Astrocyte of the cerebellum (primary cell): ENCODE results near the gene CERS6.

Experiments used
- DNase-seq: peaks from one replicate; pipeline ENCODE4 v3.0.0-alpha.2; 2011; ENCODE audit warnings: low read depth
- H3K4me3 ChIP-seq: 2 replicates; pipeline ENCODE4 v1.5.1; 2011; ENCODE audit warnings: mild to moderate bottlenecking, low read depth, low read length, moderate library complexity
- CTCF ChIP-seq: IDR thresholded peaks from 2 replicates; pipeline ENCODE4 v1.5.1; 2012; ENCODE audit warnings: low read length, low read depth, moderate library complexity, mild to moderate bottlenecking; ENCODE audit errors: missing control alignments
- in situ Hi-C: cut with HindIII; loops from 2 replicates; pipeline ENCODE4 v1.10.0; 2017; ENCODE audit warnings: low sequenced_read_pairs

Gene CERS6

GRCh38 chr2:168555283-168555682 lies 99.2 kb downstream of the CERS6 start:
- in situ Hi-C loops: no loop called here
- H3K4me3 ChIP-seq: no peak overlapping the region
- no peak for TF ChIP-seq CTCF
- DNase-seq: no peak

- in situ Hi-C loops: no loop called here
- no peak overlapping the region for H3K4me3 ChIP-seq
- no peak for DNase-seq
- no peak for TF ChIP-seq CTCF
Measured at GRCh38 chr2:168559187-168559586, 103.1 kb downstream of the CERS6 start.

GRCh38 chr2:168560817-168561499 lies 104.9 kb downstream of the CERS6 start:
- TF ChIP-seq CTCF: no peak
- in situ Hi-C loops: no loop called here
- DNase-seq: no peak

GRCh38 chr2:168561991-168562390 lies 105.9 kb downstream of the CERS6 start:
- no peak for TF ChIP-seq CTCF
- in situ Hi-C loops: no loop called here

More at GRCh38 chr2:168560817-168561499, 104.9 kb downstream of the CERS6 start:
- H3K4me3 ChIP-seq: no peak overlapping the region

GRCh38 chr2:168562971-168563370 lies 106.9 kb downstream of the CERS6 start:
- no peak for DNase-seq
- in situ Hi-C loops: no loop called here
- no peak for TF ChIP-seq CTCF
- no peak overlapping the region for H3K4me3 ChIP-seq

More at GRCh38 chr2:168561991-168562390, 105.9 kb downstream of the CERS6 start:
- DNase-seq: no peak
- H3K4me3 ChIP-seq: no peak overlapping the region

- DNase-seq: no peak
- in situ Hi-C loops: no loop called here
- H3K4me3 ChIP-seq: no peak overlapping the region
- TF ChIP-seq CTCF: no peak
Measured at GRCh38 chr2:168564641-168565040, 108.6 kb downstream of the CERS6 start.
